Activated CD4-positive, alpha-beta T cell treated with anti-CD3 and anti-CD28 coated beads for 24 hours (primary cell): ENCODE data around the gene SF3A1.
"Not testable (repeated sequence)": the region's sequence is repeated elsewhere in the genome, so short reads cannot be mapped to it uniquely, and the experiment has no call there.

Source experiments
- DNase-seq, 2 donors: peaks; one replicate each; pipeline ENCODE4 v3.0.0-alpha.2; 2020; ENCODE audit warnings: low read depth in 2 of 2

The SF3A1 gene, protein sequence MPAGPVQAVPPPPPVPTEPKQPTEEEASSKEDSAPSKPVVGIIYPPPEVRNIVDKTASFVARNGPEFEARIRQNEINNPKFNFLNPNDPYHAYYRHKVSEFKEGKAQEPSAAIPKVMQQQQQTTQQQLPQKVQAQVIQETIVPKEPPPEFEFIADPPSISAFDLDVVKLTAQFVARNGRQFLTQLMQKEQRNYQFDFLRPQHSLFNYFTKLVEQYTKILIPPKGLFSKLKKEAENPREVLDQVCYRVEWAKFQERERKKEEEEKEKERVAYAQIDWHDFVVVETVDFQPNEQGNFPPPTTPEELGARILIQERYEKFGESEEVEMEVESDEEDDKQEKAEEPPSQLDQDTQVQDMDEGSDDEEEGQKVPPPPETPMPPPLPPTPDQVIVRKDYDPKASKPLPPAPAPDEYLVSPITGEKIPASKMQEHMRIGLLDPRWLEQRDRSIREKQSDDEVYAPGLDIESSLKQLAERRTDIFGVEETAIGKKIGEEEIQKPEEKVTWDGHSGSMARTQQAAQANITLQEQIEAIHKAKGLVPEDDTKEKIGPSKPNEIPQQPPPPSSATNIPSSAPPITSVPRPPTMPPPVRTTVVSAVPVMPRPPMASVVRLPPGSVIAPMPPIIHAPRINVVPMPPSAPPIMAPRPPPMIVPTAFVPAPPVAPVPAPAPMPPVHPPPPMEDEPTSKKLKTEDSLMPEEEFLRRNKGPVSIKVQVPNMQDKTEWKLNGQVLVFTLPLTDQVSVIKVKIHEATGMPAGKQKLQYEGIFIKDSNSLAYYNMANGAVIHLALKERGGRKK

DNA sequence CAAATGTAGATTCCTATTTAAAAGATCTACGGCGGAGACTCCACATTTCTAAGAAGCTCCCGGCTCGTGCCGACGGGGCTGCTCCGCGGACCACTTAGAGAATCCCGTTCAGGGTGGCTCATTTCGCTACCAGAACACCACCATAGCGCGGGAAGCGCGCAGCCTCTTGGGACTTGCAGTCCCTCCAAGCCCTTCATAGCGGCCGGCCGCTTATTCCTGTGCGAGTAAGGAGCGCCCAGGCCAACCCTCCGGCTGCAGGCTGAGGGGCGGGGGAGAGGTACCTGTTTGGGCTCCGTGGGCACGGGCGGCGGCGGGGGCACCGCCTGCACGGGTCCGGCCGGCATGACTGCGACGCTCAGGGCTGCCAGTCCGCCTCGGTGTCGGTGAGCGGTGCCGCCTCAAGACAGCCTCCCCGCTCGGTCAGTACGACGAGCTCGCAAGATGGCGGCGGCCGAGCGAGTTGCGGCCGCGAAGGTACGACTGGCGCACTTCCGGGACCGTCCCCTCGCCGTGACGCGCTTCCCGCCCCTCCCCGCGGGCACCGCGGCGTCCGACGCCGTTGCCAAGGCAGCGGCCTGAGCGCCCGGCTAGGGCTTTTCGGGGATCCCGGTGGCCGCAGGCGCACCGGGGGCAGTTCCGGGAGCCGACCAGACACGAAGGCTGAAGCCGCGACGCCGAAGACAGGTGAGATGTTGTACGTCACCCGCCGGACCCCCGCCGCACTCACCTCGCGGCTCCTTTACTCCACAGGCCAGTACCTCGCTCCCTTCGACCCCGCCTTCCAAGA, at the start of gene SF3A1, which contains the start of gene CCDC157:
Gene SF3A1, minus strand, starts transcription at position 446 of the 787 bp plus-strand sequence. Its CDS starts 102 bp downstream, at position 344.
Gene CCDC157, plus strand, starts transcription at position 559 of the 787 bp plus-strand sequence. CDS start 8,994 bp downstream, outside the sequence.
- DNase-seq, result peak; percentile 74 to 82

DNA sequence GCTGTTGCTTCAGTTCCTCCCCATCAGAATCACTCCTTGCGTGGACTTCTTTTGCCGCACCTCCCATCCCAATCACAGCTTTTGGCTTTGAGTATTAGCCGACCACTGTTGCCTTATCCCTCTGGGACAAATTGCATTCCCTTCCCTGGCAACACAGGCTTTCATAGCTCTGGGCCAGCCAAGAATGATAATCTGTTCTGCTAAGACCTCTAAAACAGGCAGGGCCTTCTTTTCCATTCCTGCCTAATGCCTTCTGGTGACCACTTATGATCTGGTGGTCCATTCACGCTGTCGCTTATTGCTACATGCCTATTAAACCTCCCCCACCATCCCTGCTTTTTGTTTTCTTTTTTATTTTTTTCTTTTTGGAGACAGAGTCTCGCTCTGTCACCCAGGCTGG, 49.7 kb upstream of the SF3A1 start:
- no peak for DNase-seq

DNA sequence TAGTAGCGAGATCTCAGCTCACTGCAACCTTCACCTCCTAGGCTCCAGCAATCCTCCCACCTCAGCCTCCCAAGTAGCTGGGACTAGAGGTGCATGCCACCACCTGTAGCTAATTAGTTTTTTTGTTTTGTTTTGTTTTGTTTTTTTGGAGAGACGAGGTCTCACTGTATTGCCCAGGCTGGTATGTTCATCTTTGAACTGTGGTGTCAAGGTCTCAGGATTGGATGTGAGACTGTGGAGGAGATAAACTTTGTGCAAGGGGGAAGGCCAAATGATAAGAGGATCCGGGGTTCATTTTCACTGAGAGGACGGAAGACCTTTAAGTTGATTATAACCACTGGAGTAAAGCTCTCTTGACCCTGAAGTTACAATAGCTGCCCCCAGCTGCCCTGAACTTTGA, 49.0 kb upstream of the SF3A1 start:
- no peak for DNase-seq

DNA sequence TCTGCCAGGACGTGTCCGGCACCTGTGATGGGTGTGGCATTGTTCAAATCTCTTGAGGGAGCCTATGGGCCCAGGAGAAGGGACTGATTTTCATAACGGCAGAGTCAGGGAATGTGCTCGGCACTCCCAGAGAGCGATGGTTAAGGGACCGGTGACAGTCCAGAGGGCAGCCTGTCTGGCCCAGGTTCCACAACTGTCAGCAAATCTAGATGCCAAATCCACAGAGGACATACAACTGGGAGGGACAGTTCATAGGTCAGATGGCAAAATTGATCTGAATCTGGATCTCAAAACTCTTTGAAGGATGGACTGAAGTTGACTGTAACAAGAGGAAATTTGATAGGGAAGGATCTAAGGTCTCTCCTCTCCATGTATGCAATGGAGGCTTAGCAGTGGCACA, 47.6 kb upstream of the SF3A1 start:
- DNase-seq, result no peak

DNA sequence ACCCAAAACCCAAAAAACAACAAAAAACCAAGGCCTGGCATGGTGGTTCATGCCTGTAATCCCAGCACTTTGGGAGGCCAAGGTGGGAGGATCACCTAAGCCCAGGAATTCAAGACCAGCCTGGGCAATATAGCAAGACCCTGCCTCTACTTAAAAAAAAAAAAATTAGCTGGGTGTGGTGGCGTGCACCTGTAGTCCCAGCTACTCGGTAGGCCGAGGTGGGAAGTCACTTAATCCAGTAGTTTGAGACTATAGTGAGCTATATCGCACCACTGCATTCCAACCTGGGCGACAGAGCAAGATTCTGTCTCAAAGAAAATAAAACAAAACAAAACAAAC, 46.0 kb upstream of the SF3A1 start:
- not testable (repeated sequence) for DNase-seq

DNA sequence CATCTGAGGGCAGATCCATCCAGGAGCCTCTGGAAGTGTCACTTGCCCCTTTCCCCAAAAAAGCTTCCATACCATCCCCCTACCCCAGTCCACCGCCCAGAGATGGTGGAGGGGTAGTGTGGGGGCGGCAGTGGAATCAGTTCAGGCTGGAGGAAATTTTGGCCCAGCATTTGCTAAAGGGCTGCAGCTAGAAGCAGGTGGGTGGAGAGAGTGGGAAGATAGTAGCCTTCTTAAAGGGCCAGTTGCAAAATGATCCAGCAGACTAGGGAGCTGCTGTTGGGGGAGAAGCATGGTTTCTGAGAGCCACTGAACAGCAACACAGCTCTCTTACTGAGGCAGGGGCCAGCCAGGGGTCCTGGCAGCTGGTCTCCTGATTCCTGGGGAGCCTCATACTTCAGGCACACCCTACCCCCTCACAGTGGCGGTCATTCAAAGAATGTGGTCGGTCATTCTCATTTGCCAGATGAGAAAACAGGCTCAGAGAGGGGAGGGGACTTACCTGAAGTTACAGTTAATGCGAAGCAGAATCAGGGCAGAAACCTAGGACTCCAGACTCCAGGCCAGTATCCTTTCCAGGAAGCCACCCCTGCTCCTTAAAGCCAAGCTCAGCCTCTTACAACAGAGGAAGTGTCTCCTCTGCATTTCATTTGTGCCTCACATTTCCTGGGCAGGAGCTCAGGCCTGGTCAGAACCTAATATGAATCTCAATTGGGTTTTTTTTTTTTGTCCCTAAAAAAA, 45.5 kb upstream of the SF3A1 start:
- DNase-seq, result no peak

DNA sequence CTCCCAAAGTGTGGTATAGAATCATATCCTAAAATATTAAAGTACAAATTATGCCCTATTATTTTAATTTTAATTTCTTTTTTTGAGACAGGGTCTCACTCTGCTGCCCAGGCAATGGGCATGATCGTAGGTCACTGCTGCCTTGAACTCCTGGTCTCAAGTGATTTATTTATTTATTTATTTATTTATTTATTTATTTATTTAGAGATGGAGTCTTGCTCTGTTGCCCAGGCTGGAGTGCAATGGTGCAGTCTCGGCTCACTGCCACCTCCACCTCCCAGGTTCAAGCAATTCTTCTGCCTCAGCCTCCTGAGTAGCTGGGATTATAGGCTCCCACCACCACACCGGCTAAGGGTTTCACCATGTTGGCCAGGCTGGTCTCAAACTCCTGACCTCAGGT, 44.3 kb upstream of the SF3A1 start:
- DNase-seq, result not testable (repeated sequence)

DNA sequence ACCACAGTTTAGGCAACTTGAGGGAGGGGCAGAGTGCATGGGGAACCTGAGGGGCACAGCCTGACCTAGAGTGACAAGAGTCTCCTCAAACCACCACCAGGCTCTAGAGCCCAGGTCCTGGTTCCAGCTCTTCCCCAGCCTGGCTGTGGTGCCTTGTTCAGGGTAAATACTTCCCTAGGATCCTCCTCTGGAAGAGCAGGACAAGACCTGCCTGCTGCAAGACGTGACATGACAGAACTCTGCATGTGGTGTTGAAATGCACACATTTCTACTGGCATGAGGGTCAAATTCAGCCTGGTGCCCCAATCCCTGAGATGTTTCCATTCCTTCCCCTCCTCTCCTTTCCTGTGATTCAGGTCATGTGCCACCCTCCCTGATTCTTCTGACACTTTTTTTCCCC, 43.5 kb upstream of the SF3A1 start:
- DNase-seq, result no peak

DNA sequence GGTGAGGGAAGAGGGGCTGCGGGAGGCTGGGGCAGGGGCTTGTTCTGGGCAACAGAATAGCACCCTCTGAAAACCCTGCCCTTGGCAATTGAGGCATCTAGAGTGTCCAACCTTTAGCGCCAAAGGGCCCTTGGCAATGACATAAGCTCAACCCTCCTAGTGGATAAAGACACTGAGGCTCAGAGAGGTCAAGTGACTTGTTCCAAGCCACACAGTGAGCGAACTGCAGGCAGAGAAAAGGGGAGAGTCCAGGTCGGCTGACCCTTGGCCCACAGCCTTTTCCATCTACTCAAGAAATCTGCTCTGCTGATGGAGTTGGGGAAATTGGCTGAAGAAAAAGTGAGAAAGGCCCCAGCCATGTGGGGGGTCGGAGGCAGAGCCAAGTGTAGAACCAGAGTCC, 43.0 kb upstream of the SF3A1 start:
- no peak for DNase-seq

DNA sequence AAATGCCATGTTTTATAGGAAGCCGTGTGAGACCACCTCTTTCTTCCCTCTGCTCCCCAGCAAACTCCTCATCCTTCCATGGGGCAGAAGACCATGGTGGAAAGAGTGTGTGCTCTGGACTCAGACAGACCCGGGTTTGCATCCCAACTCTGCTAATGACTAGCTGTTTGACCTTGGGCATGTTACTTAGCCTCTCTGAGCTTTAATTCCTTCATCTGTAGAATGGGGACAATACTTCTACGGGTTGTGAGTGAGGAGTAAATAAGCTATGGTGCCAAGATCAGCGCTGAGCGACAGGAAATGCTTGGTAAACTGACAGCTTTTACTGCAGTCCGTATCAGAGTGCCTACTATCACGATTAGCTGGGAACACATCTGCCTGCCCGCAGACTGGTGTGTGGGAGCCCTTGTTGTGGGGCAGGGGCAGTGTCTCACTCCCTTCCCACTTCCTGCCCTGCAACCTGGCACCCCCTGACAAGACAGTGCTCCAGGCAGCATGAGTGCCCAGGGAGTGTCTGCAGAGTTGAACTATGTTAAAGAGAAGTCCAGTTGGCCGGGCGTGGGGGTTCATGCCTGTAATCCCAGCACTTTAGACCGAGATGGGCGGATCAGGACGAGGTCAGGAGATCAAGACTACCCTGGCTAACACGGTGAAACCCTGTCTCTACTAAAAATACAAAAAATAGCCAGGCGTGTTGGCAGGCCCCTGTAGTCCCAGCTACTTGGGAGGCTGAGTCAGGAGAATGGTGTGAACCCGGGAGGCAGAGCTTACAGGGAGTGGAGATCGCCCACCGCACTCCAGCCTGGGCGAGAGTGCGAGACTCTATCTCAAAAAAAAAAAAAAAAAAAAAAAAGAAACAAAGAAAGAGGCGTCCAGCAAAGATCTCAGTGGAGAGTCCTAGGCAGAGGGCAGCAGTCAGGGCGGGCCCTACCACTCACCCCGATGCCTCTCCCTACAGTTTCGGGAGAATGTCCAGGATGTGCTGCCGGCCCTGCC, 42.3 kb upstream of the SF3A1 start:
- DNase-seq, result no peak

DNA sequence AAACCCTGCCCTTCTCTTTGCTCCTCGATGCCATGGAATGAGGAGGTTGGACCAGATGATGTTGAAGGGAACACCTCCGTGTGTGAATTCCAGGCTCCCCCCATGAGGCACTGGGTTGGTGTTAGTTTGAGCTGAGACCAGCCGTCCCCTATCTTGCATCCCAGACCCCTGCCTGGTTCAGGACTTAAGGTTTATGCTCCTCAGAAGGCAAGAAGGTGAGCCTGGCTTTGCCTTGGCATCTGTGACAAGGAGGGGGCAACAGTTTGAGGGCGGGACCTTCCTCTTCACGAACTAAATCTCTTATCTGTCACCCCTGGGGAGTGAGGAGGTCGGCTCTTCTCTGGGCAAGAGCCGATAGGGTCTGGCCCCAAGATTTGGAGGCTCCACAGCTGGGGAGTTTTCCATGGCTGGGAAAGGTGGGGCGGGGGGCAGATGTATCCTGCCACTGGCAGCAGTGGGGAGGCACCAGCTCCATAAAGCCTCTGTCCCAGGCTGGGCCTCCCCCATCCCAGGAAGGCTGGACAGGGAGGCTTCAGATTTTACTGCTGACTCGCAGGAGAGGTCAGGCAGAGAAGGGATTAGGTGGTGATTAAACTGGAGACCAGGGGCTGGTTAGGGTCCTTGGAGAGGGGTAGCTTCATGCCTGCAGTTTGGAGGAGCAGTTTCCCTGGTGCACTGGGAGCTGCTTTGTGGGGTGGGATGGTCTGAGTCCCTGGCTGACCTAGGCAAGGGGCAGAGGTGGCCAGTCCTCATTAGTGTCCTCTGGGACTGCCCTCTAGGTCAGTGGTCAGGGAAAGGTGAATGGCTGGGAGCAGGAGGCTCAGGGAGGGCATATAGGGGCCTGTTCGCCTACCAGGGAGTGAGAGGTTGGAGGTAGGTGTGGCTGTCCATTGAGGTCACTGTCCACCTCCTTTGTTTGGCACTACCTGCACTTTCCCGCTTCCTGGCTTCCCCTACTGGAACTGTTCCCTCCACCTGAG, 41.3 kb upstream of the SF3A1 start:
- DNase-seq, result no peak

DNA sequence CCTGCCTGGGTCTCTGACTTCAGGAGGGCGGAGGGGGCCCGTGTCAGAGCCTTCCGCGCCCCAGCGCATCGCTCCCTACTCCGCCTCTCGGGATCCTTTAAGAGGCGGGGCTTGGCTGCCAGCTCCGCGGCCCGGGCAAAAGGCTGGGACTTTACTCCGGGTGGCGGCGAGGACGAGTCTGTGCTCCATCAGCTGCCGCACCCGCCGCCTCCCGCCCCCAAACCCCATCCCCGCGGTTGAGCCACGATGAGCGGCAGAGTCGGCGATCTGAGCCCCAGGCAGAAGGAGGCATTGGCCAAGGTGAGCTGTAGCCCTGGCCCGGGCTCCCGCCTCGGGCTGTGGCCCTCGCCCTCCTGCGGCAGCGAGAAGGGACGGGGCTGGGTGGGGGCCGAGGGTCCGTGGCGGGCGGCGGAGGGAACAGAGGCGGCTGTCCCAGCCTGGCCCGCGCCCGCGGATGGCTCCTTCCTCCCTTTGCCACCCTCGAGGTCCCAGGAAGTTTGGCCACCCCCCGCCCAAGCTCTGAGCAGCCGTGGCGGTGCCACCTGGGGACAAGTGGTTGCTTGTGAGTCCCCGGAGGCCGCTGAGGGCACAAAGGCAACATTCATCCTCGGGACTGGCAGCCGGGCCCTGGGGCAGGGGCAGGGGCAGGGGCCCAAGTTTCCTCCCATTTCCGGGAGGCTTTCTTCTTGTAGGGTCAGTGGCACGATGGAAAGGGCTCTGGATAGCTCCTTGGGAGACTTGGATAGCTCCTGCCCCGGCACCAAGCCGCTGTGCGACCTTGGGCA, 40.4 kb upstream of the SF3A1 start, which contains the start of gene SEC14L2:
Gene SEC14L2, plus strand, starts transcription at position 148 of the 785 bp plus-strand sequence. Its CDS starts 99 bp downstream, at position 247.
- DNase-seq, result peak; percentile 53 to 64

DNA sequence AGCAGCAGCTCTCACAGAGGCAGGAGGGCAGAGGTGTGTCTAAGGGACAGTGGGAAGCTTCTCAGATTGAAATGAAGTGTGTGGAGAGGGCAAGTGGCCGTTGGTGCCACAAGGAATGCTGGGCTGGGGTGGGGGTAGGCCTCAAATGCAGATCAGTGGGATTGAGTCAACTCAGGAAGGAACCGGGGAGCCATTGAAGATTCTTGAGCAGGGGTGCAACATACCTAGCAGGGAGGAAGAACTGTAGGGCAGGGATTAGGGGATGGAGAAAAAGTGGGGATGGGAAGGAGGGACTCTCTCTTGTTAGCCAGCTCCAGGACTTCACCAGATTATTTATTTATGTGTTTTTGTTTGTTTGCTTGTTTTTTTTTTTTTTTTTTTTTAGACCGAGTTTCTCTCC, 37.2 kb upstream of the SF3A1 start:
- no peak for DNase-seq

DNA sequence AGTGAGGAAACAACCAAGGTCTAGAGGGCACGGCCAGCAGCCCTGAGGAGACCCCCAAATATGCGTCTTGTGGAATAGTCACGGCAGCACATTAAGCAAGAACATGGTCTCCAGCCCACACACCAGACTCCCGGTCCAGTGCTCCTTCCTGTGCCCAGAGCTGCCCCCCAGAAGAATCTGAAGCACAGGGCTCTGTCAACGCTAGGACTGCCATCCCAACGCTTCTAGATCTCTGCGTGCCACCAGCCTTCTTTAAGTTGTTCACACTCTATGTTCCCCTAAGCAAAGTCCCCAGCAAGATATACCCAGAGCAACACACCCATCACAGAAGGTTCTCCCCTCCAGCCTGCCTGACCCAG, 36.6 kb upstream of the SF3A1 start:
- DNase-seq, result no peak

DNA sequence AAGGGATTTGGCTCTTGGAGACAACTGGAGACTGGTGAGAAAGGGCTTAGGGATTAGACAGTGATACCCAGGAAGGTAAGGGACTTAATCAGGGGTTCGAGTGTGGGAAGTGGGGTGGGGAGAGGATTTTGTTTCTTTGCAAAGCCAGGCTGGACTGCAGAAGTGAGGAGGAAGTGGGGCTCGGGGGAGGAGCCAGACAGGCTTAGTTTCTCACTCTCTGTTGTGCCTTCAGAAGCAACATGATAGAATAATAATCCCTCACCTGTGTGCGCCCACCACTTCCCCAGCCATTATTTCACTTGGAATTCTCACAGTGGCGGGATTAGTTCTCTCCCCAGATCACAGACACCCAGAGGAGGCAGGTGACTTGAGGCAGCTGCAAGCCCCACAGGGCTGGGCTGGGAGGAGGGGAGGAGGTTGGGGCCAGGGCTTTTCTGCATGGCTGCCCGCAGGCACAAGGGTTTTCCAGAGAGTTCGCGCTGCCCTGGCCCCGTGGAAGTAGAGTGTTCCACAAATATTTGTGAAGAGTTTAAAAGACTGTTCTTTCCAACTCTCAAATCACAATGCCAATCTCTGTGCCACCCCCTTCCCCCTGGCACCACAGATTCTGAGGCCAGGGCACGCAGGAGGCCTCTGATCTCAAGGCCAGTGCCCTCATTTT, 36.1 kb upstream of the SF3A1 start:
- no peak for DNase-seq

DNA sequence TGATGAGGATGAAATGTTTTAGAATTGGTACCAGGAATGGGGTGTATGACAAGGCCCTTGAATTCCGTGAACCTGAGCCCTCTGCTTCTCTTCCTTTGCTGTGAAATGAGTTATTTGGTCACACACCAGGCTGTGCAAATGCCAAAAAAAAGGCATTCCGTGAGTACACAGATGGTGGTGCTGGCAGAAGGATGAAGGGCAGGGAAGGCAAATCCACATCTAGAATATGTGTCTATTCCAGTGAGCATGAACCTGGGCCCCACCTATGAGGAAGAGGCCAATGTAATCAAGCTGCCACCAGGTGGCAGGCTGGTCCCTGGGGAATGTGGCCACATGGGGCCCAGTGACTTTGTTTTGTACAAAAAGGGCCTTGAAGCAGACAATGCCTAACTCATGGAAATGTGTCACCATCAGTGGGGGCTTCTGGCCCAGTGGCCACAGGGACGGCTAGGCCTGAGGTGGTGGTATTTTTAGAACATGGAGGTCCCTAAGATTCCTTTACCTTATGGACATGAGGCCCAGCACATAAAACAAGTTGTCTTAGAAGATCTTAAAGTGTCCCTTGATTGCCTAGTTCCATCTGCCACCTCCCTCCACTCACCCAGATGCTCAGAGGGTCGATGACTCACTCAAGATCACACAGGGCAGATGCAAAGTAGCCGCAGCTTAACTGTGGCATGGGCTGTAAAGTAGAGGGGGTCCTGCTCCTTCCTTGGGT, 34.4 kb upstream of the SF3A1 start:
- peak; percentile 58 to 73 for DNase-seq
